A549 (cell line): Measurements from ENCODE around the gene COMMD9. TPM values are rescaled to one million over a fixed set of nuclear protein-coding genes. Genes with fewer than 3 reads are reported as not detected.

Experiments used
- ATAC-seq, 2 experiments: fragments of 200-7000 bp in 1 of 2; fragments of >200 bp in 1 of 2; cut with Nextera tagmentation in 1 of 2; cut with Tn5 transposase in 1 of 2; 3 replicates each; pipeline versions ENCODE4 v1.8.0 to v1.9.1; 2018 to 2020; ENCODE audit warnings: mild to moderate bottlenecking in 1 of 2, moderate library complexity in 1 of 2
- CTCF ChIA-PET: fragments of 300-600 bp; sonication (Branson Sonifier 250); formaldehyde crosslinking; extraction: SDS; loops from one replicate; lab custom pipeline; 2021; ENCODE audit warnings: antibody characterized with exemption, inconsistent platforms; lab: Yijun Ruan, JAX
- POLR2A ChIA-PET: fragments of 350-600 bp; formaldehyde crosslinking; extraction: SDS; loops from one replicate; lab custom pipeline; 2021; ENCODE audit warnings: antibody characterized with exemption, inconsistent platforms; lab: Yijun Ruan, JAX
- DNase-seq, 2 experiments: peaks; one replicate each; pipeline versions ENCODE4 v3.0.0 to v3.0.0-alpha.2; 2011 to 2016; ENCODE audit warnings: low read depth in 1 of 2, low spot score in 1 of 2
- FAIRE-seq: peaks from 2 replicates; lab custom pipeline; 2011; peaks lifted over from hg19 to GRCh38; lab: Jason Lieb, UNC
- H3K27ac ChIP-seq, 2 experiments: fragments of >200 bp; sonication (Bioruptor Twin); formaldehyde crosslinking; 3 replicates each; pipeline ENCODE4 v1.5.1; 2016 to 2017
- H3K4me1 ChIP-seq: fragments of >200 bp; sonication (Bioruptor Twin); formaldehyde crosslinking; 3 replicates; pipeline ENCODE4 v1.6.1; 2016
- H3K4me2 ChIP-seq: fragments of >200 bp; sonication (Bioruptor Twin); formaldehyde crosslinking; 3 replicates; pipeline ENCODE4 v1.6.1; 2016
- H3K4me3 ChIP-seq: fragments of >200 bp; sonication (Bioruptor Twin); formaldehyde crosslinking; 3 replicates; pipeline ENCODE4 v1.5.1; 2016
- H3K9me3 ChIP-seq: fragments of >200 bp; sonication (Bioruptor Twin); formaldehyde crosslinking; 3 replicates; pipeline ENCODE4 v1.6.1; 2016
- CBX8 ChIP-seq: fragments of 200-600 bp; sonication (generic); IDR thresholded peaks from 2 replicates; pipeline ENCODE4 v1.6.1; 2016
- EHF ChIP-seq: fragments of 250-450 bp; sonication (Bioruptor Pico); IDR thresholded peaks from 2 replicates; pipeline ENCODE4 v1.5.0; 2020; ENCODE audit warnings: mild to moderate bottlenecking
- EHMT2 ChIP-seq: fragments of 200-600 bp; sonication (generic); IDR thresholded peaks from 2 replicates; pipeline ENCODE4 v1.6.1; 2016; ENCODE audit warnings: antibody characterized with exemption, low read depth, mild to moderate bottlenecking, moderate library complexity
- EP300 ChIP-seq, 2 experiments: fragments of >200 bp; sonication (Bioruptor Twin); formaldehyde crosslinking; IDR thresholded peaks; 2 replicates in 1 of 2; 3 replicates in 1 of 2; pipeline ENCODE4 v1.6.1; 2016 to 2017
- FOXS1 ChIP-seq: fragments of 250-450 bp; sonication (Bioruptor Pico); IDR thresholded peaks from 2 replicates; pipeline ENCODE4 v1.5.0; 2020; ENCODE audit warnings: mild to moderate bottlenecking, moderate library complexity
- HEYL ChIP-seq: fragments of 250-450 bp; sonication (Bioruptor Pico); IDR thresholded peaks from 2 replicates; pipeline ENCODE4 v1.8.0; 2021; ENCODE audit warnings: mild to moderate bottlenecking, moderate library complexity
- HOXB13 ChIP-seq: fragments of 250-450 bp; sonication (Bioruptor Pico); IDR thresholded peaks from 2 replicates; pipeline ENCODE4 v1.5.0; 2020; ENCODE audit warnings: low read depth, mild to moderate bottlenecking, moderate library complexity
- JUNB ChIP-seq: fragments of >200 bp; sonication (Bioruptor Twin); formaldehyde crosslinking; IDR thresholded peaks from 2 replicates; pipeline ENCODE4 v1.6.1; 2016
- MAFK ChIP-seq: fragments of 450-650 bp; IDR thresholded peaks from 2 replicates; pipeline ENCODE4 v1.6.1; 2014; ENCODE audit not compliant: partially characterized antibody
- MYC ChIP-seq: IDR thresholded peaks from 2 replicates; pipeline ENCODE4 v1.6.1; 2012; ENCODE audit warnings: mild to moderate bottlenecking, inconsistent platforms, low read length, improper control_type of control experiment, borderline replicate concordance
- NFE2L2 ChIP-seq: fragments of 150-350 bp; conservative IDR thresholded peaks from 2 replicates; pipeline ENCODE4 v1.6.1; 2014; ENCODE audit warnings: low read length
- POLR2AphosphoS2 ChIP-seq: conservative IDR thresholded peaks from 2 replicates; pipeline ENCODE4 v1.6.1; 2012; ENCODE audit warnings: low read length, improper control_type of control experiment, inconsistent platforms
- RAD21 ChIP-seq, 2 experiments: fragments of >200 bp in 1 of 2; sonication (Bioruptor Twin) in 1 of 2; formaldehyde crosslinking in 1 of 2; IDR thresholded peaks in 1 of 2; conservative IDR thresholded peaks in 1 of 2; 2 replicates in 1 of 2; 3 replicates in 1 of 2; pipeline ENCODE4 v1.6.1; 2012 to 2018; ENCODE audit warnings: inconsistent platforms in 1 of 2
- RARB ChIP-seq: fragments of 250-450 bp; sonication (Bioruptor Pico); IDR thresholded peaks from 2 replicates; pipeline ENCODE4 v1.8.0; 2021; ENCODE audit warnings: mild to moderate bottlenecking, moderate library complexity
- RNF2 ChIP-seq: fragments of 200-600 bp; sonication (generic); IDR thresholded peaks from 2 replicates; pipeline ENCODE4 v1.6.1; 2016; ENCODE audit warnings: low read depth, mild to moderate bottlenecking, antibody characterized with exemption, moderate library complexity, borderline replicate concordance
- TP53 ChIP-seq: fragments of 250-450 bp; sonication (Bioruptor Pico); IDR thresholded peaks from 2 replicates; pipeline ENCODE4 v1.5.0; 2021; ENCODE audit warnings: mild to moderate bottlenecking, moderate library complexity
- ZSCAN20 ChIP-seq: fragments of 250-450 bp; sonication (Bioruptor Pico); IDR thresholded peaks from 2 replicates; pipeline ENCODE4 v1.8.0; 2022; ENCODE audit warnings: mild to moderate bottlenecking, moderate library complexity
- WGBS: methylation state at CpG from one replicate; pipeline ENCODE4 v1.1.6; 2017; ENCODE audit errors: missing lambda C conversion rate; 5-methylcytosine and 5-hydroxymethylcytosine counted together
- polyA plus RNA-seq, 4 experiments: library from polyadenylated mRNA; depleted of rRNA in 3 of 4; stranded (reverse); fragments of >200 nt; fragmentation: RNase III in 1 of 4; extraction: RNeasy Plus Mini Kit Qiagen cat#74134 plus additional on column Dnase treatment in 1 of 4; gene quantifications; 2 replicates in 3 of 4; 3 replicates in 1 of 4; pipeline ENCODE4 v1.2.3, GENCODE V29; 2011 to 2017
- TF ChIP-seq, protein P1 (sequence below): fragments of 200-600 bp; sonication (generic); IDR thresholded peaks from 2 replicates; pipeline ENCODE4 v1.6.1; 2016; ENCODE audit warnings: antibody characterized with exemption, mild to moderate bottlenecking, moderate library complexity
- TF ChIP-seq, protein P2 (sequence below): fragments of >200 bp; sonication (Bioruptor Twin); formaldehyde crosslinking; IDR thresholded peaks from 3 replicates; pipeline ENCODE4 v1.6.1; 2016
- TF ChIP-seq, protein P3 (sequence below): fragments of 250-450 bp; sonication (Bioruptor Pico); IDR thresholded peaks from 2 replicates; pipeline ENCODE4 v1.5.0; 2021; ENCODE audit warnings: mild to moderate bottlenecking, moderate library complexity, borderline replicate concordance

COMMD9 gene
- polyA plus RNA-seq, 2 of the 4 experiments (the other 2 are of a cell fraction), result 36.3 to 37.3 TPM

DNA sequence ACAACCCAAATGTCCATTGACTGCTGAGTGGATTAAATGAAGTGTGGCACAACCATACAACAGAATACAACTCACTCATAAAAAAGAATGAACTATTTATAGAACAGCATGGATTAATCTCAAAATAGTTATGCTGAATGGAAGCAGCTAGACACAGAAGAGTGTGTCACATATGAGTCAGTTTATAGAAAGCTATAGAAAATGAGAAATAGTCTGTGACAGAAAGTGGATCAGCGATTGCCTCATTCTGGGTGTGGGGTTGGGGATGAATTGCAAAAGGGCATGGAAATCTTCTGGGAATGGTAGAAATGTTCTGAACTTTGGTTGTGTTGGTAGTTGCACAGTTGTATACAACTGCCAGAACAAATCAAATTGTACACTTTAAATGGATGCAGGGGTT, 44.2 kb upstream of the COMMD9 start:
- ChIA-PET CTCF (interaction anchor here (0.7 to 1.8 kb wide), 2 partner anchors 159 to 1432 kb away, joined by 3 to 4 read pairs; no protein-coding TSS in a partner anchor), POLR2A (no interaction called here)
- Histone ChIP-seq H3K4me2 (no peak overlapping the region), H3K4me1 (no peaks in the 10 kb centered on the region), H3K27ac (no peak overlapping the region), H3K9me3 (peaks cover 6% of the 10 kb centered on the region; the same call in 1 of the 3 replicates), H3K4me3 (no peak overlapping the region)
- no peak for TF ChIP-seq MAFK
- no peak for TF ChIP-seq POLR2AphosphoS2
- TF ChIP-seq, protein P1, sequence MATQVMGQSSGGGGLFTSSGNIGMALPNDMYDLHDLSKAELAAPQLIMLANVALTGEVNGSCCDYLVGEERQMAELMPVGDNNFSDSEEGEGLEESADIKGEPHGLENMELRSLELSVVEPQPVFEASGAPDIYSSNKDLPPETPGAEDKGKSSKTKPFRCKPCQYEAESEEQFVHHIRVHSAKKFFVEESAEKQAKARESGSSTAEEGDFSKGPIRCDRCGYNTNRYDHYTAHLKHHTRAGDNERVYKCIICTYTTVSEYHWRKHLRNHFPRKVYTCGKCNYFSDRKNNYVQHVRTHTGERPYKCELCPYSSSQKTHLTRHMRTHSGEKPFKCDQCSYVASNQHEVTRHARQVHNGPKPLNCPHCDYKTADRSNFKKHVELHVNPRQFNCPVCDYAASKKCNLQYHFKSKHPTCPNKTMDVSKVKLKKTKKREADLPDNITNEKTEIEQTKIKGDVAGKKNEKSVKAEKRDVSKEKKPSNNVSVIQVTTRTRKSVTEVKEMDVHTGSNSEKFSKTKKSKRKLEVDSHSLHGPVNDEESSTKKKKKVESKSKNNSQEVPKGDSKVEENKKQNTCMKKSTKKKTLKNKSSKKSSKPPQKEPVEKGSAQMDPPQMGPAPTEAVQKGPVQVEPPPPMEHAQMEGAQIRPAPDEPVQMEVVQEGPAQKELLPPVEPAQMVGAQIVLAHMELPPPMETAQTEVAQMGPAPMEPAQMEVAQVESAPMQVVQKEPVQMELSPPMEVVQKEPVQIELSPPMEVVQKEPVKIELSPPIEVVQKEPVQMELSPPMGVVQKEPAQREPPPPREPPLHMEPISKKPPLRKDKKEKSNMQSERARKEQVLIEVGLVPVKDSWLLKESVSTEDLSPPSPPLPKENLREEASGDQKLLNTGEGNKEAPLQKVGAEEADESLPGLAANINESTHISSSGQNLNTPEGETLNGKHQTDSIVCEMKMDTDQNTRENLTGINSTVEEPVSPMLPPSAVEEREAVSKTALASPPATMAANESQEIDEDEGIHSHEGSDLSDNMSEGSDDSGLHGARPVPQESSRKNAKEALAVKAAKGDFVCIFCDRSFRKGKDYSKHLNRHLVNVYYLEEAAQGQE, result no peak
- no peak for TF ChIP-seq CBX8
- no peak for TF ChIP-seq EP300 (IDR thresholded peaks at IDR 0.05)
- no peak for TF ChIP-seq EHMT2
- no peak for TF ChIP-seq EHF
- no peak for TF ChIP-seq RNF2
- TF ChIP-seq ZSCAN20 (CRISPR knock-in tag), result no peak
- no peak for TF ChIP-seq HOXB13 (CRISPR knock-in tag)
- TF ChIP-seq NFE2L2, result no peak
- TF ChIP-seq MYC, result no peak
- TF ChIP-seq HEYL (CRISPR knock-in tag), result no peak
- no peak for TF ChIP-seq RARB (CRISPR knock-in tag)
- TF ChIP-seq JUNB, result no peak
- TF ChIP-seq, protein P2, sequence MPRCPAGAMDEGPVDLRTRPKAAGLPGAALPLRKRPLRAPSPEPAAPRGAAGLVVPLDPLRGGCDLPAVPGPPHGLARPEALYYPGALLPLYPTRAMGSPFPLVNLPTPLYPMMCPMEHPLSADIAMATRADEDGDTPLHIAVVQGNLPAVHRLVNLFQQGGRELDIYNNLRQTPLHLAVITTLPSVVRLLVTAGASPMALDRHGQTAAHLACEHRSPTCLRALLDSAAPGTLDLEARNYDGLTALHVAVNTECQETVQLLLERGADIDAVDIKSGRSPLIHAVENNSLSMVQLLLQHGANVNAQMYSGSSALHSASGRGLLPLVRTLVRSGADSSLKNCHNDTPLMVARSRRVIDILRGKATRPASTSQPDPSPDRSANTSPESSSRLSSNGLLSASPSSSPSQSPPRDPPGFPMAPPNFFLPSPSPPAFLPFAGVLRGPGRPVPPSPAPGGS, result no peak
- TF ChIP-seq RAD21 (conservative IDR thresholded peaks at IDR 0.05 in 1 of 2, IDR thresholded peaks at IDR 0.05 in 1 of 2), result no peak
- no peak for DNase-seq
- ATAC-seq, result no peak
- FAIRE-seq, result no peak
- 85% methylated on average over 1 of the region's 1 CpG for WGBS

DNA sequence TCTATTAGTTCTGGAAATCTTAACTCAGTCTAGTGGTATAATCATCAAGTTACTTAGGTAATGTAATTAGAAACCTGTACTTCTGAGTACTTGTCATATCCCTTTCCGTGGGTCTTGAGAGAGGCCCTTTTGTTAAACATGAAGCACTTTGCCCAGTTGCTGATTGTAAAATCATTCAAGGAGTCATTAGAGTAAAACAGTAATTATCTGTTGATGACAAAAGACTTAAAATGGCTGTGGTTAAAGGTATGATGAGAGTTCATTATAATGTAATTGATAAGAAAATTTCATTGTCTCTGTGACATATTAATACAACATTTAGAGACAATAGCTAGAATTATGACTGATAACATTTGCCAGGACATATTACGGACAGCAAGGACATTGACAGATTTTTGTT, 41.2 kb upstream of the COMMD9 start:
- Histone ChIP-seq H3K9me3 (peaks cover 6% of the 10 kb centered on the region; the same call in 1 of the 3 replicates), H3K4me3 (no peak overlapping the region), H3K4me2 (no peak overlapping the region), H3K27ac (no peak overlapping the region)
- no peak for TF ChIP-seq RARB (CRISPR knock-in tag)
- TF ChIP-seq EP300 (IDR thresholded peaks at IDR 0.05), result no peak
- TF ChIP-seq TP53 (CRISPR knock-in tag), result no peak
- TF ChIP-seq, protein P3, sequence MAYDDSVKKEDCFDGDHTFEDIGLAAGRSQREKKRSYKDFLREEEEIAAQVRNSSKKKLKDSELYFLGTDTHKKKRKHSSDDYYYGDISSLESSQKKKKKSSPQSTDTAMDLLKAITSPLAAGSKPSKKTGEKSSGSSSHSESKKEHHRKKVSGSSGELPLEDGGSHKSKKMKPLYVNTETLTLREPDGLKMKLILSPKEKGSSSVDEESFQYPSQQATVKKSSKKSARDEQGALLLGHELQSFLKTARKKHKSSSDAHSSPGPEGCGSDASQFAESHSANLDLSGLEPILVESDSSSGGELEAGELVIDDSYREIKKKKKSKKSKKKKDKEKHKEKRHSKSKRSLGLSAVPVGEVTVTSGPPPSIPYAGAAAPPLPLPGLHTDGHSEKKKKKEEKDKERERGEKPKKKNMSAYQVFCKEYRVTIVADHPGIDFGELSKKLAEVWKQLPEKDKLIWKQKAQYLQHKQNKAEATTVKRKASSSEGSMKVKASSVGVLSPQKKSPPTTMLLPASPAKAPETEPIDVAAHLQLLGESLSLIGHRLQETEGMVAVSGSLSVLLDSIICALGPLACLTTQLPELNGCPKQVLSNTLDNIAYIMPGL (CRISPR knock-in tag), result no peak
- no peak for TF ChIP-seq FOXS1 (CRISPR knock-in tag)
- TF ChIP-seq, all 56 proteins: peak for 0
- 83% methylated on average over 2 of the region's 2 CpGs for WGBS
- ATAC-seq (no peak), FAIRE-seq (no peak), DNase-seq (no peak)
- H3K4me1 ChIP-seq, result no peaks in the 10 kb centered on the region
- ChIA-PET CTCF (no interaction called here), POLR2A (no interaction called here)
